OCI-LY1 (cell line): ENCODE data around the gene E2F1.

Source experiments
- EZH2 ChIP-seq: fragments of 200-600 bp; sonication (generic), shearing (Covaris generic); IDR thresholded peaks from 2 replicates; pipeline ENCODE4 v1.8.0; 2017; ENCODE audit warnings: borderline replicate concordance, mixed run types, mild to moderate bottlenecking, antibody characterized with exemption, low read length, moderate library complexity, mixed read lengths
- TF ChIP-seq, protein P1 (sequence below): fragments of 200-600 bp; sonication (generic), shearing (Covaris generic); IDR thresholded peaks from 2 replicates; pipeline ENCODE4 v1.5.1; 2017; ENCODE audit warnings: mild to moderate bottlenecking, antibody characterized with exemption, low read length, moderate library complexity, mixed read lengths

DNA sequence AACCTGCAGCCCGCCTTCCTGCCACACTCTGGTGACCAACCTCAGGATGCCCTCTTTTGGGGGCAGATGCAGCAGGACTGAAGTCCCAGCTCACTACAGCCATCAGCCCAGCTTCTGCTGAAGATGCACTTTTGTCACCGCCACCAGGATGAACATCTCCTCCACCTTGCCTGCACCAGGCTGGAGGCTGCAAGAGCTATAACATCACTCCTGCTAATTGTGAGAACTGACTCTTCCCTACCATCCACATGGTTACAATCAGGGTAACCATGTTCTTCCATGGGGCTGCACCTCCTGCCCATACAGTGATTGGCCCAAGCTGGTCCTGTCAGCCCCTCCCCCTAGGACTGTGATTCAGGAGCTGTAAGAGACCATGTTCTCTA is 21.4 kb downstream of the E2F1 start:
- TF ChIP-seq, protein P1, sequence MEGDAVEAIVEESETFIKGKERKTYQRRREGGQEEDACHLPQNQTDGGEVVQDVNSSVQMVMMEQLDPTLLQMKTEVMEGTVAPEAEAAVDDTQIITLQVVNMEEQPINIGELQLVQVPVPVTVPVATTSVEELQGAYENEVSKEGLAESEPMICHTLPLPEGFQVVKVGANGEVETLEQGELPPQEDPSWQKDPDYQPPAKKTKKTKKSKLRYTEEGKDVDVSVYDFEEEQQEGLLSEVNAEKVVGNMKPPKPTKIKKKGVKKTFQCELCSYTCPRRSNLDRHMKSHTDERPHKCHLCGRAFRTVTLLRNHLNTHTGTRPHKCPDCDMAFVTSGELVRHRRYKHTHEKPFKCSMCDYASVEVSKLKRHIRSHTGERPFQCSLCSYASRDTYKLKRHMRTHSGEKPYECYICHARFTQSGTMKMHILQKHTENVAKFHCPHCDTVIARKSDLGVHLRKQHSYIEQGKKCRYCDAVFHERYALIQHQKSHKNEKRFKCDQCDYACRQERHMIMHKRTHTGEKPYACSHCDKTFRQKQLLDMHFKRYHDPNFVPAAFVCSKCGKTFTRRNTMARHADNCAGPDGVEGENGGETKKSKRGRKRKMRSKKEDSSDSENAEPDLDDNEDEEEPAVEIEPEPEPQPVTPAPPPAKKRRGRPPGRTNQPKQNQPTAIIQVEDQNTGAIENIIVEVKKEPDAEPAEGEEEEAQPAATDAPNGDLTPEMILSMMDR: no peak
- TF ChIP-seq EZH2: no peak
